DMS153 treated with DMSO at 0.1 percent for 48 hours (cell line): ENCODE data around the gene MTUS2.
"Not testable (repeated sequence)": the region's sequence is repeated elsewhere in the genome, so short reads cannot be mapped to it uniquely, and the experiment has no call there.

ENCODE experiments used
- DNase-seq: peaks from one replicate; lab custom pipeline; 2025; ENCODE audit not compliant: unreplicated experiment; lab: John Stamatoyannopoulos, UW

Gene MTUS2

DNA sequence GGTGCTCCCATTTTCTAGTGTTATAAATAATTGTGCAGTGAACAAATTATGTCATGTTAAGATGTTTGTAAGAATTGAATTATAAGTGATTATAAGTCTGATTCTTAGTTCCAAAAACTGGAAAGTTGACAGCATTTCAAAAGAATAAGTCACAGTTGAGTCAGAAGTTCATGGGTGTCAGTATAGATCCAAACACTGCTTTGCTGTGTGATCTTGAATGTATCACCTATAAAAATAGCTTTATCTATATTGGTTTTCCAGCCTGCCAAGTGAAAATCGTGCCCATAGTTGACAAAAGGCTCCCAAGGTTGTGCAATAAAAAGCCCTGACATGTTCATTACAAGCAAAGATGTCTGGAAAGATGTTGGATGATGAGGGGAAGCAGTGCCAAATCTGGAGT, 336.0 kb downstream of the MTUS2 start:
- DNase-seq, result no peak

DNA sequence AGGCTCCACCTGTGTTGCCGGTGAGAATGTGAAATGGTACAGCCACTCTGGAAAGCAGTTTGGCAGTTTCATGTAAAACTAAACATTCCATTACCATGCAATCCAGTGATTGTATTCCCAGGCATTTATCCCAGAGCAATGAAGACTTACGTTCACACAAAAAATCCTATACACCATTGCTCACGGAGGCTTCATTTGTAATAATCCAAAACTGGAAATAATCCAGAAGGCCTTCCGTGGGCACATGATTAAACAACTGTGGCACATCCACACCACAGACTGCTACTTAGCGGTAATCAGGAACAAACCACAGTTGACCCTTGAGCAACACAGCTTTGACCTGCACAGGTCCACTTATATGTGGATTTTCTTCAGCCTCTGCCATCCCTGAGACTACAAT, 339.7 kb downstream of the MTUS2 start:
- DNase-seq, result no peak

DNA sequence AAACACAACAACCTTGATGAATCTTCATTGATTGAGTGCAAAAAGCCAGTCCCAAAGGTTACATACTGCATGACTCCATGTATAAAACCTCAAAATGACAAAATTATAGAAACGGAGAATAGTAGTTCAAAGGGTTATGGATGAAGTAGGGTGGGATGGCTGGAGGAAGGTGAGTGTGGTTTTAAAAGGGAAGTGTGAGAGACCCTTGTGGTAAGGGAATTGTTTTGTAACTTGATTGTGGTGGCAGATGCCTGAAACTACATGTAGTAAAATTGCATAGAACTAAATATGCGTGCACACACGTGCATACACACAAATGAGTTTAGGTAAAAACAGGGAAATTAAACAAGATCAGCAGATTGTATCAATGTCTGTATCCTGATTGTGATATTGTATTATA, 340.7 kb downstream of the MTUS2 start:
- no peak for DNase-seq

DNA sequence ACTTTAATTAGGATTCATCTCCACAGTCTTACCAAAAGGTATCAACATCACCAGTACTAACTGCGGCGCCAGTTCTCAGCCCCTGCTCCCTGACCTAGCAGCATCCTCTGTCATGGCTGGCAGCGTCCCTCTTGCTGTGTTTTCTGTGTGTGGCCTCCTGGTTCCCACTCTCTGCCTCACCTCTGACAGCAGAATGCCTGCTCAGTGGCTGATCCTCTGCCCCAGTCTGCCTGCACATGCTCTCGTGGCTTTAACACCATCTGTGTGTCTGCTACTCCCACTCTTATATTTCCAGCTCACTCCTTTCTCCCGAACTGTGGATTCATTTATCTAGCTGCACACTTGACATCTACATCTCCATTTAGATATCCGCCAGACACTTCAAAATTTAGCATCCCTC, 341.5 kb downstream of the MTUS2 start:
- DNase-seq, result no peak

DNA sequence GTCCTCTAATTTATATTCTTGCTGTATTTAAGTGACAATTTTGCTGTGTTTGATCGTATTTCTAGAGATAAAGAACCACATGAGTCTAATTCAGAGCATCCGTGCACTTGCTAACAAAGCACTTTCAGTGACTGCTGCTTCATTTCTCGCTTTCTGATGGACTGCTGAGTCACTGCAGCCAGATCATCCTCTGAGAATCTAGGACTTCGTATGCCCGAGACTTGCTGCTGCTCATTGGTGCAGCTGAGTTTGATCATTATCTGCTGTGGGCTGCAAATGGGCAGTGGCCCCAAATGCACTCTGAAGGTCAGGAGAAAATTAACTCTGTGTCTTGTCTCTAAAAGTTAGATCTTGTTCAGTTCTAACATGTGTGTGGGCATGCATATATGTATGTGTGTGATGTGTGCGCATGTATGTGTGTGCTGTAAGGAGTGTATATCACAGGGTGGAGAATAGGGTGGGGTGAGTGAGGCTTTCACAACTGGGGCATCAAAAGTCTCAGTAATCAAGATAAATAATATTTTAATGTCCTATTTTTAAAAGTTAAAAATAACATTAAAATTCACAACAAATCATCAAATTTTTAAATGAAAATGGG, 342.6 kb downstream of the MTUS2 start:
- DNase-seq, result no peak

DNA sequence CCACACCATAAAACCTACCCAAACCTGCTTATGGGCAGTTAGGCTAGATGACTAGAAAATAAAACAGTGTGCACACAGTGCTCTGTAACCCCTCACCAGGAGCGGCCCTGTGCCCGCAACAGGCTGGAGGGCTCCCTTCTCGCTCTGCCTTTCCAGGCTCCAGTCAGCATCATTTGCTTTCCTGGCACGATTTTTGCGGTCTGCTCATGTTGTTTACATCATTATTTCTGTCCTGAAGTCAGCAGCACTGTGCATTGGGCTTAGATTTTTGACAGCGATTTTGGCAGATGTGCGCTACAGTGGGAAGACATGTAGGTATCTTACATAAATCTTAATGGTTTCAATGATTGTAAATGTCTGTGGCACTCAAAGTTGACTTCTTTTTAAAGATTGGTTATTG, 344.0 kb downstream of the MTUS2 start:
- DNase-seq, result no peak

DNA sequence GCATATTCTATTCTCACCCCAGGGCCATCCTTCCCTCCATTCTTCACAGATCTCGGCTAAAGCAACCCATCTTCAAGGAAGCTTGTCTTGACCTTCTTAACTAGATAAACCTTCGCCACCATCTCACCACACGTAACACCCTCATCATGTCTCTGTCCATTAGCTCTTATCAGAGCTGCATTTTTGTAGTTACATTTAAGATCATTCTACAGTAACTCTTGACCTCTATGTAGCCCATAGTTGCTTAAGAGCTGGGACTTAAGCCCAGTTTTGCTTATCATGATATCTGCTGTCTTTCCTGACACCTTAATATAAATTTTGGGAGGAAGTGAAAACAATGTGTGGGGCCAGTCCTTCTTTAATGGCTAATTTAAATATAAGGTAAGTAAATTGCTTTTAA, 345.1 kb downstream of the MTUS2 start:
- no peak for DNase-seq

DNA sequence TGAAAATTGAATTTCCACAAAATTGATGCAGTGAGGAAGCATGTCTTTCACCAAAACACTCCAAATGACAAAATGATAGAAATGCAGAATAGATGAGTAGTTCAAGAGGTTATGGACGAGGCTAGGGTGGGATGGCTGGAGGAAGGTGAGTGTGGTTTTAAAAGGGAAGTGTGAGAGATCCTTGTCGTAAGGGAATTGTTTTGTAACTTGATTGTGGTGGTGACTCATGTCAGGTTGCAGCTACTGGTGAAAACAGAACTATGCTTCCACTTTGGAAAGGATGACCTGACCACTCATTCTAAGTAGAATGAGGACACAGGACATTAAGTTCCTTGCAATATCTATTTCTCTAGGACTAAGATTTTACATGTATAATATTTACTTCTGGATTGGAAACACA, 345.7 kb downstream of the MTUS2 start:
- DNase-seq, result no peak

DNA sequence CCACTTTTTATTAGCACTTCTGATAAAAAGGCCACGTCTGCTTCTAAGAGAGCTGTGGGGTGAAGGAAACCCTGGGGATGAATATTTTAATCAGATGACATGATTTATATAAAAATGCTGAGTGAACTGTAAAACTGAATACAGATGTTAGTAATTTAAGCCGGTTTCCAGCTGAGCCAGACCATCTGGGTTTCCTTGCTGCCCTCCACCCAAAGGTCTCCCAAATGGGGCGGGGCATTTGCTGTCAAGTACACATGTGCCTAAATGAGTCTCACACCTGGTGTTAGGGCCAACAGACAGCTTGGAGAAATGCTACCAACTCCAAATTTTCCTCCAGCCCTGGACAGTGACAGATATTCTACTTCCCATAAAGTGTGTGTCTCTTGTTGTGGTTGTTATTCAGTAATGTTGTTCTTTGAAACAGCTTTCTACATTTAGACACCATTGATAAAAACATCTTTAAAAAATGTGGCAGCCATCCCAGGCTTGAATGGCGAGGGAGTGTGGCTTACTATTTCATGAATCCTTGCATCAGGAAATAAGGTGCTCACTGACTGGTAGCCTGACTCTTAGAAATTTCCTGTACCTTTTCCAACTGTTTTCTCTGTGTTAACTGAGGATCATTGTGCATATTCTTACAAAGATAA, 350.4 kb downstream of the MTUS2 start:
- DNase-seq, result no peak

DNA sequence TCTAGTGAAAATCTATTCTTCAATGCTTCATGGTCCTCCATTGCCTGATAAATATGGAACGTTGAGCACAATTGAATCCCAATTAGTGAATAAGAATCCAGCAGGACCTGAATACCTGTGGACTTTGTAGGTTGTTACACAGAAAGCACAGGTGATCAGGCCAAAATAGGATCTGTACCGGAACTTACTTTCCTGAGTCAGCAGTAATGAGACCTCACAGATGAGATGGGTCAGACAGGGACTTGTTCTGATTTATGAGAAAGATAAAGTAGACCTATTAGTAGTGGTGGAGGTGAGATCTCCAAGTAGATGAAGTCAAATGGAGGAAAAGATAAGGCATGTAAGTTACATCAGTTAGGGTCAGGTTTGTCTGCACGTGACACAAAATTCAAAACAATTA, 351.1 kb downstream of the MTUS2 start:
- DNase-seq, result no peak

DNA sequence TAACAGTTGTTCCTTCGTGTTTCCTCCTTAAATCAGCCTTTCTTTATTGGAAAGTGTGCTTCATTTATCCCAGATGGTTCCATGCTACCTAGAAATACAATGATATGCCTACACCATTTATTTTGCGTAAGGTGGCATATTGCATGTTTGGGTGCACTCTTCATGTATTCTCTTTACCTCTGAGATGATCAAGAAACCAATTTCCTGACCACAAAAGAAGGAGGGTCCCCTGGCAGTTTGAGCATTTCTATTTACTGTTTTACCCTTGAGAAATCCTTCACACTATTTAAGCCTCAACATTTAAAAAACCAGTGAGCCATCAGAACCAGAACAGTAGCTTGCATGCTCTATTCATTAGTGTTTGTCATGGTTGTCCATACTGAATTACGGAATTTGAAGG, 354.0 kb downstream of the MTUS2 start:
- DNase-seq, result no peak

DNA sequence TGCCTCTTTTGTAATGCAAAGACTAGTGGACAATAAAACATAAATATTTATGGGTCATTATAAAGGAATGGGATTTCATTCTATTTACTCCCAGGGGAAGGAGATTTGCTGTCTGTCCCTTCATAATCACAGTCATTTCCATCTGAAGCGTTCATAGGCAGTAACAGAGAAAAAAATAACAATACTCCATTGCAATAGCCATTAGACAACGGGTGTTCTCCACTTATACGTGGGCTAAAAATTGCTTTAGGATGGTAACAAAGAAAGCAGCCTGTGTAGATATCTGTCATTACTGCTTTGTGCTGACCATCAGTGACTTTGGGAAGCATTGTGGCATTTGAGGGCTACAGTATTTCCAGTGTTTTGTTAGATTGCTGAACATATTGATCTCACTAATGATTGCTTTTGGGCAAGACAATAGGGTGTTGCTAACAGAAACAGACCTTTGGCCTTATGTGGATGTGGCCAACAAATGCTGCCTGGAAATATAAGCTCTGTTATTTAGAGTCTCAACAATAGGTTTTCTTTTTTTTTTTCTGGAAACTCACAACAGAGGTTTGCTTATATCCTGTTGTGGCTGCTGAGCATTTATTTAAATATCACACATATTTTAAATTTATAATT, 355.2 kb downstream of the MTUS2 start:
- no peak for DNase-seq

DNA sequence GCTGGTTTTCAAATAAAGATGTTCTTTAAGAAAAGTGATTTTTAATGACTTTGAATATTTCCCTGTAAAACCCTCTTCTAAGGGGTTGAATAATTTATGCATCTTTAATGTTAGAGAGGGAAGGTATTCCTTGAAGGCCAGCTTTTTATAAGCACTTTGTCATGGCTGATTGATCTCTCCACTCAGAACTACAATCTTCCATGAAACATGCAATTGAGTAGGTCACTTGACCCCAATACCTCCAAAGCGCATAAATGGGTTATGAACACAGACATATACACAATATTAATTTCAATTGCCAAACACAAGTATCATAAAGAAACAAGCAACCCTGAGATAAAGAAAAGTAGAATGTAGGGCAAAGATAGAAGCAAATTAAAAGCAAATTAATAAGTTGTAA, 359.9 kb downstream of the MTUS2 start:
- no peak for DNase-seq

DNA sequence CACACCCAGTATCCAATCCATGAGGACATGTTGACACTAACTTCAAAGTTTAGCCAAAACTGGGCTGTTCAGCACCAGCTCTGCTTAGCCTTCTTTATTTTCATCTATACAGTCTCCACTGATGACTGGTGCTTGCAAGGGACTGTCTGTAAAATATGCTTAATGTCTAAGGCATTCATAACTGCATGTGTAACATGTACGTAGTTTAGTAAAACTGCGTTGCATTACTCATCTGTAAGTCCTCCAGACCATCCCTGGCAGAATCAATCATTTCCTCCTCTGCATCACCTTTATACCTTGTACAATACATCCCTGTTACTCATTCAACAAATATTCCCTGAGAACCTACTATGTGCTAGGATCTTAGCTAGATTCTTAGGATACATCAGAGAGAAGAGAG, 362.1 kb downstream of the MTUS2 start:
- DNase-seq, result no peak

DNA sequence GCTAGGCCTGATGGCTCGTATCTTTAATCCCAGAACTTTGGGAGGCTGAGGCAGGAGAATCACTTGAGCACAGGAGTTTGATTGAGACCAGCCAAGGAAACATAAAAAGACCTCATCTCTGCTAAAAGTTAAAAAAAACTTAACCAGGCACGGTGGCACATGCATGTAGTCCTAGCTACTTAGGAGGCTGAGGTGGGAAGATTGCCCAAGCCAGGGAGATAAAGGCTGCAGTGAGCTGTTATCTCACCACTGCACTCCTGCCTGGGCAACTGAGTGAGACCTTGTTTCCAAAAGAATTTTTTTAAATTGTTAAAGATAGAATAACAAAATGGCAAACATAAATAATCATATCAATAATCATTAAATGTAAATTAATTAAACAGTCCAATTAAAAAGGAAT, 365.8 kb downstream of the MTUS2 start:
- no peak for DNase-seq

DNA sequence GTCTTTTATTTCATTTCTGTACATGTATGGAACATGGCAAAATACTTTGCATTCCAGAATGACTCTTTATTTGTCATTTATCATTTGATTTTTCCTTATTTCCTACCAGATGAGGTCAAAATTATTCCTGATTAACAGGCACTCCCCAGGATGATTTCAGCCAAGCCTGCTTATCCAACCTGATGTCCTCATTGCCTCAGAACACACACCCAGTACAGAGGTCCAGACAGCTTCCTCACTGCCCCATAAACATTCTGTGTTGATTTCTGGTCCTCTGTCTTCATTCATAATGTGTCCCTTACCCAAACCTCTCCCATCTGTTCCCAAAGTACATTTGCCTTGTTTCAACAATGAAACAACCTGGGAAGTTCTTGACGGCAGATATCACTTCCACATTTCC, 367.4 kb downstream of the MTUS2 start:
- no peak for DNase-seq

DNA sequence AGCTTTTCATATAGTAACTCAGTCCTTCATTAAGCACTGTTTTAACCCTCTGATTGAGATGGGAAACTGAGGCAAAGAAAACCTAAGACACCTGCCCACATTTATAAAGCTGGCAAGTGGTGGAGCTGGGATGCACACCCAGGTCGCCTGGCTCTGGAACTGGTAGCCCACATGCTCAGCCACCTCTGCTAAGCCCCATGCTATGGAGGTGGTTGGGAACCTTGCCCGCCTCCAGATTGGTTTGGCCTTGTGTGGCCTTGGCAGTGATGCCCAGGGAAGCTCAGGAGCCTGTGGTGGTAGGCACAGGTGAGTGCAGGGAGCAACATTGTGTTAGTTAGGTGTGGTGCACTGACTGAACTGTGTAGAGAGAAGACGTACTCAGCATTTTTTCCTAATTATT, 370.2 kb downstream of the MTUS2 start:
- DNase-seq, result no peak

DNA sequence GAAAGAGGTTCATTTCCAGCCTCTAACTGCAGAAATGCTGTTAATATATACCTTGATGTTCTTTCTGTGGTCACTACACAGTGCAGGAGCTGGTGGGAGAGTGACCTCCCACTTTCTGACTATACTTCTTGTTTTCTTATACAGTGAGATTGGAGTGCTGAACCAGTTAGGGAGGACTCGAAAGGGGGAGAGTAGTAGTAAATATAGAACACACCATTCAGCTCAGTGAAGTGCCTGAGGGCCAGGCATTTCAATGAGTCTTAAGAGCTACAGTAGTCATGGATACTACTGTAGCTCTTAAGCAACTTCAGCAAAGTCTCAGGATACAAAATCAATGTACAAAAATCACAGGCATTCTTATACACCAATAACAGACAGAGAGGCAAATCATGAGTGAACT, 372.9 kb downstream of the MTUS2 start:
- no peak for DNase-seq

DNA sequence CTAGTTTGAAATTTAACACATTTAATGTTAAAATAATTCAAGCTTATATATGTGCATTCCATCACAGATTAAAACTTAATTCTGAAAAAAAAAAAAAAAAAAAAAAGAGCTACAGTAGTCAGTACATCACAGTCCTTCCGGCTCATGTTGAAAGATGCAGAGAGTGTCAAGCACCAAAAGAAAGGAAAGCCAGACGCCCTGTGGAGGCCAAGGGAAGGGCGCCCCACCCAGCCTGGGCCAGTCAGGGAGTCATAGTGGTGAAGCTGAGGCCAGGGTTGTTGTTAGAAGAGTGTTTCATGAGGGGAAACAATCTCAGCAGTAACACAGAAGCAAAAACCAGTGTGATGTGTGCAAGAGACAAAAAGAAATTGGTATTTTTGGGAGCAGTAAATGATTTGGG, 375.3 kb downstream of the MTUS2 start:
- DNase-seq, result no peak

DNA sequence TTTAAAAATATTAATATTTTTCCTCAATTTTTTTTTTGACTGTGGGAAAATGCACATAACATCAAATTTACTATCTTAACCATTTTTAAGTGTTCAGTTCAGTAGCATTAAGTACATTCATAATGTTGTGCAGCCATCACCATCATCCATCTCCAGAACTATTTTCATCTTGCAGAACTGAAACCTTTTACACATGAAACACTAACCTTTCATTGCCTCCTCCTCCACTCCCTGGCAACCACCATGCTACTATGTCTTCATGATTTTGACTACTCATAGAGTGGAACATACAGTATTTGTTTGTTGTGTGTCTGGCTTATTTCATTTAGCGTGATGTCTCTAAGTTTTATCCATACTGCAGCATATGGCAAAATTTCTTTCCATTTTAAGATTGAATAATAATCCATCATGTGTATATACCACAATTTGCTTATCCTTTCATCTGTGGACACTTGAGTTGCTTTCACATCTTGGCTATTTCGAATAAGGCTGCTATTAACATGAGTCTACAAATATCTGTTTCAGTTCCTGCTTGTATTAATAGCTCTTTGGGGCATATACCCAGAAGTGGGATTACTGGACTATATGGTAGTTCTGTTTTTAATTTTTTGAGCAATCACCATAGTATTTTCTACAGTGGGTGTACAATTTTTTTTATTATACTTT, 376.4 kb downstream of the MTUS2 start:
- DNase-seq, result no peak

DNA sequence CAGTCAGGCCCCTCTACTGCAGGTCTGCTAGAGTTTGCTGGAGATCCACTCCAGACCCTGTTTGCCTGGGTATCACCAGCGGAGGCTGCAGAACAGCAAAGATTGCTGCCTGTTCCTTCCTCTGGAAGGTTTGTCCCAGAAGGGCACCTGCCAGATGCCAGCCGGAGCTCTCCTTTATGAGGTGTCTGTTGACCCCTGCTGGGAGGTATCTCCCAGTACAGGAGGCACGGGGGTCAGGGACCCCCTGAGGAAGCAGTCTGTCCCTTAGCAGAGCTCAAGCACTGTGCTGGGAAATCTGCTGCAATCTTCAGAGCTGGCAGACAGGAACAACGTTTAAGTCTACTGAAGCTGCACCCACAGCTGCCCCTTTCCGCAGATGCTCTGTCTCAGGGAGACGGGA, 382.6 kb downstream of the MTUS2 start:
- DNase-seq, result not testable (repeated sequence)

DNA sequence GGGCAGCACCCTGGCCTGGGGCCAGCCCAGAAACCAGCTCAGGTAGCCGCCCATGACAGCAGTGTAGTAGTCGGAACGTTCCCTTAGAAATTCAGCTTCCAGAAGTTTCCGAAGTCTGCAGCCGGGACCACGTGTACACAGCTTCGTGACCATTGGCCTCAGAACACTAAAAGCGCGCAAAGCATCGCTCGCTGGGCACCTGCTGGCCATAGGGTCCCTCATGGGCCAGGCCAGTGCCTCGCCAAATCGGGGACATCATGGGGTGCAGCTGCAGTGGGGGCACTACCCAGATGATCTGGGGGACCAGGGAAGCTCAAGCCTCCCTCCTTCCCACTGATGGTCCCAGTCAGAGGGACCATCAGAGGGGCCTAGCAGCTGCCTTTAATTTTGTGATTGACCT, 384.5 kb downstream of the MTUS2 start:
- DNase-seq, result no peak
